Activated naive CD8-positive, alpha-beta T cell (primary cell): ENCODE data around the gene CENPP.
A peak's percentile ranks its signal among the peaks of the same experiment; 100 is the strongest.

Source experiments
- H3K27ac Mint-ChIP-seq: one replicate; pipeline ENCODE4 v1.8.0; 2021; ENCODE audit warnings: mixed read lengths
- H3K27me3 Mint-ChIP-seq: one replicate; pipeline ENCODE4 v1.8.0; 2021; ENCODE audit warnings: mixed read lengths
- H3K36me3 Mint-ChIP-seq: one replicate; pipeline ENCODE4 v1.8.0; 2021; ENCODE audit warnings: mixed read lengths
- H3K4me1 Mint-ChIP-seq: one replicate; pipeline ENCODE4 v1.8.0; 2021; ENCODE audit warnings: low read depth, mixed read lengths
- H3K4me3 Mint-ChIP-seq: one replicate; pipeline ENCODE4 v1.8.0; 2021; ENCODE audit warnings: mild to moderate bottlenecking, mixed read lengths
- H3K9me3 Mint-ChIP-seq: one replicate; pipeline ENCODE4 v1.8.0; 2021; ENCODE audit warnings: low read depth, mixed read lengths

Gene CENPP

DNA sequence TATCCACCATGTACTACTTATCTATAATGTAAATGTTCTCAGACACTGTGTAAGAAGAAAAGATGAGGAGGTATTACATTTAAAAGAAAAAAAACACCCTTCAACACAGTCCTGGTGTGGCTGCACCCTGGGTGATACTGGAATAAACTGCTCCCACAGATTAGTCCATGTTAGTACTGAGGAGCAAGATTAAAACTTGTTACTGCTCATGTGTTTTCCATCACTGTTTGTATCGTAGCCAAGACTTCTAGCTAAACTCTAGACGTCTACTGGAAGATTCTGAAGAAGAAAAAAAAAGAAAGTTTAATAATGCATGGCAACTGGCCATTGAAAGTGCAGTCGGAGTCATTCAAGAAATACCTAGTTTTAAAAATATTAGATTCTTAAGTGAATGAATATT is 156.6 kb downstream of the CENPP start, which contains the start of gene ASPN:
Gene ASPN, minus strand, starts transcription at position 178 of the 400 bp plus-strand sequence.
- Mint-ChIP-seq H3K27ac (no peak within 1 kb of the TSS), H3K27me3 (no peaks in the 10 kb centered on the region), H3K9me3 (no peaks in the 10 kb centered on the region), H3K4me1 (peaks cover 5% of the 10 kb centered on the region), H3K36me3 (peaks cover 4% of the 10 kb centered on the region), H3K4me3 (no peak within 1 kb of the TSS)

GRCh38 chr9:92482805-92483204 is 157.1 kb downstream of the CENPP start:
- Mint-ChIP-seq H3K4me1 (peaks cover 5% of the 10 kb centered on the region), H3K27ac (no peak overlapping the region), H3K4me3 (no peak overlapping the region), H3K27me3 (no peaks in the 10 kb centered on the region), H3K36me3 (peaks cover 4% of the 10 kb centered on the region), H3K9me3 (no peaks in the 10 kb centered on the region)

DNA sequence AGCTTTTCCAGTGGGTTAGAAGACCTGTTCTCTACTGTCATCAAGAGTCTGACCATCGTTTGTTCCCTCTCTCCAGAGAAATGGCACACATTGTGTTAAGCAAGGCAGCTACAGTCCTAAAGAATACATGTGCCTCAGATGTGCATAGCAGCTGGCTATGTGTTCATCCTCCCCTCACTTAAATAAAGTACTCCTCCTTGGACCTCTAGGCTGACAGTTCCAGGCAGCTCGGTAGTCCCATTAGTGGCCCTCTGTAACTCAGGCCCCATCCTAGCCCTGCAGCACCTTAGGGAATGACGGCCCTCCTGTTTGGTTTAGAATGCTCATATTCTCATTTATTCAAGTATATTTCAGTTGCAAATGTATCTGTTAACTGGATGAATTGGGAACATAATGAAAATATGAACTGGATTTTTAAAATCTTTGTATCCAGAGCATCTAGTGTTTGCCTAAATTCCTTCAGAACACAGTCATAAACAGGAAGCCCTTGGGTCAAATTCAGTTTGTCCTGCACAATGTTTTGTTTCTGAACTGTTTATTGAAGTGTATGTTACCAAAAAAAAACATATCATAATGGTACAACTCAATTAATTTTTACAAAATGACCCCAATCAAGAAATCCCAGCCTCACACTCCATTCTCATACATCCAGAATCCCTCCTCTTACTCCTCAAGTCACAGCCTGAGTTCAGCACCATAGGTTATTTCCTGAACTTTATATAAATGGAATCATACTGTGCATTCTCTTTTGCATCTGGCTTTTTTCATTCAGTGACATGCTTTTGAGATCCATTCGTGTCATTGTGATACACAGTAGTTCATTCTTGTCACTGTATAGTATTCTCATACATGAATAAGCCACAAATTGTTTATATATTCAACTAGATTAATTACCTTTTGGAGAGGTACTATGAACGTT is 158.1 kb downstream of the CENPP start:
- peaks cover 5% of the 10 kb centered on the region for H3K4me1 Mint-ChIP-seq

DNA sequence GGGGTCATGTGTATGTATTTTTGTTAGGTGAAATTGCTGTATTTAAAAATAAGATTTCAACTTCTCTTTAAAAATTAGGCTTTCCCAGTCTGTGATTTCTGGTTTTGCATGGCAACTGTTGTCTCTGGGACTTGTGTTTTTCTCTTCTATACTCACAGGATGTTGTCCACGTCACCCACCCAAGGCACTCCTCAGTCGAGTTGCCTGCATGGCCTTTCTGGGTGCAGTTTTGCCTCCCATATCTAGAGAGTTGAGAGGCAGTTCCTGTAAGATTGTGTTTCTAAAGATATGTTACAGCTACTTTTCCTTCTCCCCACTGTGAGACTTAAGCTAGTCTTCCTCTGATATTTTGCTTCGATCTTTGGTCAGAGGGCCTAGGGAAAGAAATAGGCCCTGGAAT is 158.8 kb downstream of the CENPP start:
- Mint-ChIP-seq H3K36me3 (peaks cover 4% of the 10 kb centered on the region), H3K9me3 (no peaks in the 10 kb centered on the region), H3K27me3 (no peaks in the 10 kb centered on the region), H3K4me1 (peaks cover 5% of the 10 kb centered on the region), H3K27ac (no peak overlapping the region), H3K4me3 (no peak overlapping the region)

More for the DNA sequence above, 158.1 kb downstream of the CENPP start:
- no peak overlapping the region for H3K27ac Mint-ChIP-seq
- no peaks in the 10 kb centered on the region for H3K9me3 Mint-ChIP-seq
- no peak overlapping the region for H3K4me3 Mint-ChIP-seq
- no peaks in the 10 kb centered on the region for H3K27me3 Mint-ChIP-seq
- peaks cover 4% of the 10 kb centered on the region for H3K36me3 Mint-ChIP-seq

DNA sequence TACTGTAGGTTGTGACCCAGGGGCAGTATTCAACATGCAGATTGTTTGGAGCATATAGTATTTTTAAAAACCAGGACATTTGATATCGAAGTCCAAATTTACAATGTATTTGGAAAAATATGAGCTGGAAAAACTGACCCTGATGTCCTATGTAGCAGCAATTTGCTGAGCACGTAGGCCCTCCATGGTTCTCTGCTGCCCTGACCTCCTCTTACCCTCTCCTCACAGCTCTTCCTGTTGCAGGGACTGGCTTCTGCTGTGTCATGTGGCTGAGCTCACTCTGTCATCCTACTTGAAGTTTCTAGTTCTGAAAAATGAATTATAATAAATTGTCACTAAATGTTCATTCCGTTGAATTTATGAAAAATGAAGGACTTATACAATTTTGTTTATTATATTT is 160.6 kb downstream of the CENPP start:
- Mint-ChIP-seq H3K9me3 (no peaks in the 10 kb centered on the region), H3K4me1 (peaks cover under 1% of the 10 kb centered on the region), H3K27me3 (no peaks in the 10 kb centered on the region), H3K27ac (no peak overlapping the region), H3K4me3 (no peak overlapping the region), H3K36me3 (peaks cover 4% of the 10 kb centered on the region)

- peaks cover 2% of the 10 kb centered on the region for H3K36me3 Mint-ChIP-seq
- H3K4me3 Mint-ChIP-seq = no peak overlapping the region
- H3K9me3 Mint-ChIP-seq = no peaks in the 10 kb centered on the region
- H3K4me1 Mint-ChIP-seq = no peaks in the 10 kb centered on the region
- H3K27me3 Mint-ChIP-seq = no peaks in the 10 kb centered on the region
- H3K27ac Mint-ChIP-seq = no peak overlapping the region
These were observed 163.2 kb downstream of the CENPP start for GRCh38 chr9:92488681-92489550.

DNA sequence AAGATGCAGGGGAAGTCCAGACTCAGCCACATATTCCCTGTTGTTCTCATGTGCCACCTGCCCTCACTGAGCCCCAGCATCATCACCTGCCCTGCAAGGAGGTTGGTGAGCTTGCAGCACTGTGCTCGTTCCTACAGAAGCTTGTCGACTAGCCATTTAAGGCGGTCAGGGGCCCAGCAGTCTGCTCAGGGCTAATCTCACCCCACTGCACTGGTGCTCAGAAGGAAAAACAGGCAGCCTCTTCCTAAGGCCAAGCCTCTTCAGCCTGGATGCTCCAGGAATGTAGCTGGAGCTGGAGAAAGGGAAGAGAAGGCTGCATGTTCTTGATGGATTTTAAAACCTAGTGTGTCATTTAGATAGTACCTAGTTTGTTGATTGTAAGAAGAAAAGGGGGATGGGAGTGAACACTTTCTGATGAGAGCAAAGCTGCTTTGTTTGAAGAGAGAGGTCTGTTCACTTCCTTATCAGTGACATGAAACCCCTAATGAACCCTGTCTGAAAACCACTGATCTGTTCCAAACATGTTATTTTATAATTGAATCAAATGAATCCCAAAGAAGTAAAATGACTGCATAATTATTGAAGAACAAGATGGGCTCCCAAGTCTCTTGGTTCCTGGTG is 167.1 kb downstream of the CENPP start:
- Mint-ChIP-seq H3K36me3 (peaks cover 2% of the 10 kb centered on the region), H3K27me3 (no peaks in the 10 kb centered on the region), H3K27ac (no peak overlapping the region), H3K9me3 (no peaks in the 10 kb centered on the region), H3K4me3 (no peak overlapping the region), H3K4me1 (no peaks in the 10 kb centered on the region)

- Mint-ChIP-seq H3K4me1 (no peaks in the 10 kb centered on the region), H3K9me3 (no peaks in the 10 kb centered on the region), H3K36me3 (peaks cover 2% of the 10 kb centered on the region), H3K27ac (no peak overlapping the region), H3K4me3 (no peak overlapping the region), H3K27me3 (no peaks in the 10 kb centered on the region)
These were observed 168.1 kb downstream of the CENPP start for GRCh38 chr9:92493749-92494387.

DNA sequence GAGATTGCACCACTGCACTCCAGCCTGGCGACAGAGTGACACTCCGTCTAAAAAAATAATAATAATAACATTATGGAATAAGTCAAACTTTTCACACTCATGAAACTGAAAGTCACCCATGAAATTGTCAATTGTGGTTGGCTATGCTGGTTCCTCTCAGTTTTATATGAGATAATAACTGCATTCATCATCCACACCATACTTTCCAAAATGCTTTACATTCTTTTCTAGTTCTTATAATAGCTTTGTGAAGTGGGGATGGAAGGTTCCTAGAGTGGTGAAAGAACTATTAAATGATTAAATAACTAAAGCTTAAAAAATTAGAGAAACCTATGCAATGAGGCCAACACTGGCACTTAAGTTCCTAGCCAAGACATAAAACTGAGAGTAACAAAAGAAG is 169.1 kb downstream of the CENPP start:
- Mint-ChIP-seq H3K4me1 (no peaks in the 10 kb centered on the region), H3K9me3 (no peaks in the 10 kb centered on the region), H3K27ac (no peak overlapping the region), H3K4me3 (no peak overlapping the region), H3K36me3 (peaks cover 2% of the 10 kb centered on the region), H3K27me3 (no peaks in the 10 kb centered on the region)

DNA sequence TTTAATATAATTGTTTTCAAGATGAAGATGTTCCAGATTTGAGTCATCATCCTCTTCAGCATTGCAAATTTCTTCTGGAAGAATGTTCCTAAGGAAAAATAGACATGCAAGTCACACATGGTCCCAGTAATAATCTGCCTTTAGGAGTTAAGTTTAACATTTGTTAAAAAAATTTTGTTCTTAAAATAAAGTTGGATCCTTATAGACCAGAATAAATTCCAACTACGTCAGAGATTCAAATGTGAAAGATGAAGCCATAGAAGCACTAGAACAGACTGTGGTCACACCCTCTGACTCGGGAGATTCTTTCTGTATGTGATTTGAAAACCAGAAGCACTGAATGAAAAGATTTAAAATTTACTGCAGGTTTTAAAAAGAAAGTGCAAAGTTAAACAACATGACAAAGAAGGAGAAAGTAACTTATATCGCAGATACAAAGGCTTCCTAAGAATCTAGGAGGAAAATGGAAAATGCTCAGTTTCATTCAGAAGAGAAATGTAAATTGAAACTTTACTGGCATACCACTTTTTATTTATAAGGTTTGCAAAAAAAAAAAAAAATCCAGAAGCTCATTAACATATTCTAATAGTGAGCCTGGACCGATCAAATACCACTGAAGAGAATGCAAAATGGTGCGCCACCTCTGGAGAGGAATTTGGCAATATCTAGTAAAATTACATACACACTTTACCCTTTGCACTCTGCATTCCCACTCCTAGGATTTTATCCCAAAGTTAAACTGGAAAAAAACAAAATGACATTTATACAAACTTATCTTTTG is 170.8 kb downstream of the CENPP start:
- Mint-ChIP-seq H3K27me3 (no peaks in the 10 kb centered on the region), H3K9me3 (no peaks in the 10 kb centered on the region), H3K4me3 (no peak overlapping the region), H3K36me3 (peaks cover 2% of the 10 kb centered on the region), H3K27ac (no peak overlapping the region), H3K4me1 (no peaks in the 10 kb centered on the region)

GRCh38 chr9:92499701-92500100 is 173.9 kb downstream of the CENPP start:
- peaks cover 2% of the 10 kb centered on the region for H3K36me3 Mint-ChIP-seq
- no peak overlapping the region for H3K27ac Mint-ChIP-seq
- no peak overlapping the region for H3K4me3 Mint-ChIP-seq
- H3K9me3 Mint-ChIP-seq = no peaks in the 10 kb centered on the region
- no peaks in the 10 kb centered on the region for H3K4me1 Mint-ChIP-seq
- H3K27me3 Mint-ChIP-seq = no peaks in the 10 kb centered on the region

DNA sequence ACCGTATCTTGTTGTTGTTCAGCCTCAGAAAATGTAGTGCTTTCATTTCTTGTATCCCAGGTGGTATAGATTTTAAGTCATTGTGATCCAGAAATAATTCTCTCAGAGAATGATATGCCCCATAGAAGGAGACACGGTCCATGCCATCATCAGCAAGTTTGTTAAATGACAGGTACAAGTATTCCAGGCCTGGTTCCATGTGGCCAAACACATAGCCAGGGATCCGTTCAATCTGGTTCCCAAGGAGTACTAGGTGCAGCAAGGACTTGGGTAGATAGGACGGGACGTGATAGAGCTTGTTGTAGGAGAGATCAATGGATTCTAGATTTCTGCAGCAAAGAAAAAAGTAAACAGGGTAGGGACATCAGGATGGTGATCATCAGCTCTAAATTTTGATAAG is 175.0 kb downstream of the CENPP start:
- H3K27ac Mint-ChIP-seq = peak overlapping the region; percentile 22

GRCh38 chr9:92501671-92502393 is 176.1 kb downstream of the CENPP start:
- H3K9me3 Mint-ChIP-seq = no peaks in the 10 kb centered on the region
- no peaks in the 10 kb centered on the region for H3K27me3 Mint-ChIP-seq
- H3K4me1 Mint-ChIP-seq = no peaks in the 10 kb centered on the region
- H3K36me3 Mint-ChIP-seq = peaks cover 2% of the 10 kb centered on the region
- no peak overlapping the region for H3K27ac Mint-ChIP-seq
- H3K4me3 Mint-ChIP-seq = no peak overlapping the region

More for the DNA sequence above, 175.0 kb downstream of the CENPP start:
- H3K9me3 Mint-ChIP-seq = no peaks in the 10 kb centered on the region
- H3K27me3 Mint-ChIP-seq = no peaks in the 10 kb centered on the region
- peaks cover 2% of the 10 kb centered on the region for H3K36me3 Mint-ChIP-seq
- no peaks in the 10 kb centered on the region for H3K4me1 Mint-ChIP-seq
- H3K4me3 Mint-ChIP-seq = no peak overlapping the region
